GM23248 (cell line): Measurements from ENCODE around the gene SERBP1.

ENCODE experiments used
- EZH2 ChIP-seq: fragments of 200-600 bp; sonication (generic); IDR thresholded peaks from 2 replicates; pipeline ENCODE4 v1.6.1; 2018; ENCODE audit warnings: antibody characterized with exemption, mild to moderate bottlenecking; ENCODE audit not compliant: insufficient read depth, poor library complexity, severe bottlenecking
- EZH2phosphoT487 ChIP-seq: fragments of 200-600 bp; sonication (generic); IDR thresholded peaks from 2 replicates; pipeline ENCODE4 v1.6.1; 2018; ENCODE audit warnings: antibody characterized with exemption, moderate library complexity, mild to moderate bottlenecking, low read depth; ENCODE audit not compliant: insufficient read depth

GRCh38 chr1:67383999-67384638 lies 46.1 kb downstream of the SERBP1 start:
- TF ChIP-seq EZH2 (no peak), EZH2phosphoT487 (no peak)
